Neural cell (in vitro differentiated cells): Measurements from ENCODE around the gene BRD7.

Source experiments
- EP300 ChIP-seq: fragments of 450-650 bp; conservative IDR thresholded peaks from 2 replicates; pipeline ENCODE4 v1.6.1; 2014; ENCODE audit warnings: antibody characterized with exemption, mild to moderate bottlenecking, moderate library complexity; ENCODE audit not compliant: poor library complexity, severe bottlenecking
- EZH2 ChIP-seq: fragments of 200-600, 300-800 bp; shearing (Covaris generic), sonication (generic); IDR thresholded peaks from 2 replicates; pipeline ENCODE4 v1.6.1; 2014; ENCODE audit warnings: antibody characterized with exemption, low read length, borderline replicate concordance, mild to moderate bottlenecking; ENCODE audit not compliant: insufficient read depth, poor library complexity, severe bottlenecking
- POLR2AphosphoS5 ChIP-seq: IDR thresholded peaks from 2 replicates; pipeline ENCODE4 v1.6.1; 2012
- RAD21 ChIP-seq: fragments of 450-650 bp; conservative IDR thresholded peaks from 2 replicates; pipeline ENCODE4 v1.6.1; 2014; ENCODE audit warnings: antibody characterized with exemption, mild to moderate bottlenecking, moderate library complexity
- SMC3 ChIP-seq: fragments of 450-650 bp; conservative IDR thresholded peaks from 2 replicates; pipeline ENCODE4 v1.6.1; 2014; ENCODE audit warnings: antibody characterized with exemption, mild to moderate bottlenecking, moderate library complexity; ENCODE audit not compliant: poor library complexity
- TAF1 ChIP-seq: IDR thresholded peaks from 2 replicates; pipeline ENCODE4 v1.6.1; 2012; ENCODE audit warnings: low read depth
- TF ChIP-seq, protein P1 (sequence below): fragments of 450-650 bp; IDR thresholded peaks from 2 replicates; pipeline ENCODE4 v1.5.1; 2014; ENCODE audit warnings: antibody characterized with exemption, mild to moderate bottlenecking, moderate library complexity; ENCODE audit not compliant: poor library complexity, severe bottlenecking

DNA sequence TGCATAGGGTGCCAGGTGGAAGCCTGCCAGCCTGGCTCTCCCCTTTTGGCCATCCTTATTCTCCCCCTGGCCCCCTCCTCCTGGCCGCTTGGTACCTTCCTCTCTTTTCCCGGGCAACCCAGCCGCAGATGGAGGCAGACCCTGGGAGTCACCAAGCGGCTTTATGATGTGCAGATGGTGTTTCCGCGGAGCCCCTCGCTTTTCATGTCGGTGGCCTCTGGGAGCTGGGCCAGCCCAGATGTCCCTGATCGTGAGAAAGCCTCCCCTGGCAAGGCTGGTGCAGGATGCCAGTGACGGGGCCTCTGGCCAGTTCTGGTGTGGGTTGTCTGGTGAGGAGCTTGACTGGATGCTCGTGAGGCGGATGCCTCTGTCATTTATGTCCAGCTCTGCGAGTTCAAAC is 18.0 kb upstream of the BRD7 start:
- TF ChIP-seq, protein P1, sequence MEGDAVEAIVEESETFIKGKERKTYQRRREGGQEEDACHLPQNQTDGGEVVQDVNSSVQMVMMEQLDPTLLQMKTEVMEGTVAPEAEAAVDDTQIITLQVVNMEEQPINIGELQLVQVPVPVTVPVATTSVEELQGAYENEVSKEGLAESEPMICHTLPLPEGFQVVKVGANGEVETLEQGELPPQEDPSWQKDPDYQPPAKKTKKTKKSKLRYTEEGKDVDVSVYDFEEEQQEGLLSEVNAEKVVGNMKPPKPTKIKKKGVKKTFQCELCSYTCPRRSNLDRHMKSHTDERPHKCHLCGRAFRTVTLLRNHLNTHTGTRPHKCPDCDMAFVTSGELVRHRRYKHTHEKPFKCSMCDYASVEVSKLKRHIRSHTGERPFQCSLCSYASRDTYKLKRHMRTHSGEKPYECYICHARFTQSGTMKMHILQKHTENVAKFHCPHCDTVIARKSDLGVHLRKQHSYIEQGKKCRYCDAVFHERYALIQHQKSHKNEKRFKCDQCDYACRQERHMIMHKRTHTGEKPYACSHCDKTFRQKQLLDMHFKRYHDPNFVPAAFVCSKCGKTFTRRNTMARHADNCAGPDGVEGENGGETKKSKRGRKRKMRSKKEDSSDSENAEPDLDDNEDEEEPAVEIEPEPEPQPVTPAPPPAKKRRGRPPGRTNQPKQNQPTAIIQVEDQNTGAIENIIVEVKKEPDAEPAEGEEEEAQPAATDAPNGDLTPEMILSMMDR = no peak
- no peak for TF ChIP-seq RAD21
- TF ChIP-seq EP300 = no peak
- no peak for TF ChIP-seq EZH2
- TF ChIP-seq TAF1 = no peak
- TF ChIP-seq POLR2AphosphoS5 = no peak
- TF ChIP-seq SMC3 = no peak
